ENCODE results near the gene IQGAP2.

GRCh38 chr5:76625087-76625815, 222.2 kb downstream of the IQGAP2 start:
- no peak for TF ChIP-seq EP300 (IDR thresholded peaks at IDR 0.05; ENCODE audit: borderline replicate concordance)
- TF ChIP-seq RAD21 (IDR thresholded peaks at IDR 0.05; ENCODE audit: low read depth) = no peak
- no peak for TF ChIP-seq YY1 (IDR thresholded peaks at IDR 0.05; ENCODE audit: low read depth)
- no peak for TF ChIP-seq MAX (IDR thresholded peaks at IDR 0.05)
